ENCODE measurements around the gene C16orf96. TPM values are rescaled to one million over a fixed set of nuclear protein-coding genes. Genes with fewer than 3 reads are reported as not detected.

The C16orf96 gene
- polyA plus RNA-seq, 2 of the 4 experiments (the other 2 are of a cell fraction) = 0.01 to 0.03 TPM

- TF ChIP-seq CBX8 (IDR thresholded peaks at IDR 0.05) (no peak), KDM1A (IDR thresholded peaks at IDR 0.05; ENCODE audit: low read depth) (no peak), EHF (CRISPR knock-in tag; IDR thresholded peaks at IDR 0.05) (peak; percentile 93), BHLHE40 (IDR thresholded peaks at IDR 0.05; ENCODE audit: low read depth, low read length) (peak; percentile 70; the same call in 1 of the 2 replicates), HEYL (CRISPR knock-in tag; IDR thresholded peaks at IDR 0.05) (peak; percentile 84), JUNB (IDR thresholded peaks at IDR 0.05) (no peak)
- TF ChIP-seq, protein P1, sequence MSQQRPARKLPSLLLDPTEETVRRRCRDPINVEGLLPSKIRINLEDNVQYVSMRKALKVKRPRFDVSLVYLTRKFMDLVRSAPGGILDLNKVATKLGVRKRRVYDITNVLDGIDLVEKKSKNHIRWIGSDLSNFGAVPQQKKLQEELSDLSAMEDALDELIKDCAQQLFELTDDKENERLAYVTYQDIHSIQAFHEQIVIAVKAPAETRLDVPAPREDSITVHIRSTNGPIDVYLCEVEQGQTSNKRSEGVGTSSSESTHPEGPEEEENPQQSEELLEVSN (IDR thresholded peaks at IDR 0.05; ENCODE audit: borderline replicate concordance, low read depth) = peak; percentile 100
Measured at GRCh38 chr16:4538350-4539235, 17.5 kb upstream of the C16orf96 start, which contains the start of gene CDIP1 (continued).

GRCh38 chr16:4539716-4540284 is 16.3 kb upstream of the C16orf96 start:
- Histone ChIP-seq H3K4me3 (no peak overlapping the region), H3K27ac (no peak overlapping the region), H3K4me2 (no peak overlapping the region), H3K9me3 (peaks cover 17% of the 10 kb centered on the region), H3K4me1 (peaks cover 5% of the 10 kb centered on the region; the same call in 1 of the 3 replicates)
- ChIA-PET CTCF (interaction anchor here (1.5 to 20.0 kb wide), 4 partner anchors 10 to 84 kb away, joined by 5 to 301 read pairs (median 17); no protein-coding TSS in a partner anchor), POLR2A (interaction anchor here (0.6 kb wide), 1 partner anchor 9 kb away, joined by 3 read pairs; no protein-coding TSS in a partner anchor)
- TF ChIP-seq SMC3 (IDR thresholded peaks at IDR 0.05) (no peak), TFCP2L1 (CRISPR knock-in tag; IDR thresholded peaks at IDR 0.05) (no peak), POLR2AphosphoS2 (conservative IDR thresholded peaks at IDR 0.05; ENCODE audit: low read length) (no peak), CBX8 (IDR thresholded peaks at IDR 0.05) (no peak), CBX2 (IDR thresholded peaks at IDR 0.05; ENCODE audit: borderline replicate concordance, low read depth) (no peak), RCOR1 (IDR thresholded peaks at IDR 0.05; ENCODE audit: low read depth, low read length) (no peak), FOXS1 (CRISPR knock-in tag; IDR thresholded peaks at IDR 0.05) (no peak), HDAC2 (IDR thresholded peaks at IDR 0.05) (no peak), EP300 (IDR thresholded peaks at IDR 0.05) (no peak)
- TF ChIP-seq, protein P2, sequence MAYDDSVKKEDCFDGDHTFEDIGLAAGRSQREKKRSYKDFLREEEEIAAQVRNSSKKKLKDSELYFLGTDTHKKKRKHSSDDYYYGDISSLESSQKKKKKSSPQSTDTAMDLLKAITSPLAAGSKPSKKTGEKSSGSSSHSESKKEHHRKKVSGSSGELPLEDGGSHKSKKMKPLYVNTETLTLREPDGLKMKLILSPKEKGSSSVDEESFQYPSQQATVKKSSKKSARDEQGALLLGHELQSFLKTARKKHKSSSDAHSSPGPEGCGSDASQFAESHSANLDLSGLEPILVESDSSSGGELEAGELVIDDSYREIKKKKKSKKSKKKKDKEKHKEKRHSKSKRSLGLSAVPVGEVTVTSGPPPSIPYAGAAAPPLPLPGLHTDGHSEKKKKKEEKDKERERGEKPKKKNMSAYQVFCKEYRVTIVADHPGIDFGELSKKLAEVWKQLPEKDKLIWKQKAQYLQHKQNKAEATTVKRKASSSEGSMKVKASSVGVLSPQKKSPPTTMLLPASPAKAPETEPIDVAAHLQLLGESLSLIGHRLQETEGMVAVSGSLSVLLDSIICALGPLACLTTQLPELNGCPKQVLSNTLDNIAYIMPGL (CRISPR knock-in tag; IDR thresholded peaks at IDR 0.05; ENCODE audit: borderline replicate concordance) = no peak
- WGBS (ENCODE audit: missing lambda C conversion rate) = 100% methylated on average over 2 of the region's 2 CpGs
- ATAC-seq = no peak
- DNase-seq (ENCODE audit: low read depth in 1 of 2, low spot score in 1 of 2) = no peak
- no peak for FAIRE-seq

DNA sequence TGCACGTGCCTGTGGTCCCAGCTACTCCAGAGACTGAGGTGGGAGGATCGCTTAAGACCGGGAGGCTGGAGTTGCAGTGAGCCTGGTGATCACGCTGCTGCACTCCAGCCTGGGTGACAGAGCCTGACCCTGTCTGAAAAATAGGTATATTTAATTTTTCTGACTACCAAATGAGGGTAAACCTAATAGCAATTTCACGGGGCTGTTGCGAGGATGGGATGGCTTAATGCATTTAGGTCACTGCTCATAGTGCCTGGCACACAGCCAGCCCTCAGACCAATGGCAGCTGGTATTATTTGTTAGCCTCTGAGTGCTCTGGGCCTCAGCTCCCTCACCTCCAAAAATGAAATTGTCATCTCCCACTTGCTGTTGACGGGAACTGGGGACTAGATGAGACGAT is 11.7 kb upstream of the C16orf96 start:
- POLR2A ChIA-PET = no interaction called here
- FAIRE-seq = no peak
- CTCF ChIA-PET = interaction anchor here (1.3 to 20.0 kb wide), 3 partner anchors 12 to 41 kb away, joined by 3 to 301 read pairs (median 3); no protein-coding TSS in a partner anchor
- Histone ChIP-seq H3K4me2 (no peak overlapping the region), H3K9me3 (peaks cover 10% of the 10 kb centered on the region), H3K27ac (no peak overlapping the region), H3K4me3 (no peak overlapping the region), H3K4me1 (no peaks in the 10 kb centered on the region)
- no peak for TF ChIP-seq ZC3H11A (IDR thresholded peaks at IDR 0.05)
- no peak for TF ChIP-seq FOSL2 (IDR thresholded peaks at IDR 0.05)
- no peak for TF ChIP-seq FOSL2 (CRISPR knock-in tag; IDR thresholded peaks at IDR 0.05)
- TF ChIP-seq, protein P1 (IDR thresholded peaks at IDR 0.05; ENCODE audit: borderline replicate concordance, low read depth) = no peak
- TF ChIP-seq ZFP36 (IDR thresholded peaks at IDR 0.05; ENCODE audit: borderline replicate concordance, partially characterized antibody) = no peak
- TF ChIP-seq KDM5A (IDR thresholded peaks at IDR 0.05) = no peak
- TF ChIP-seq CEBPB (IDR thresholded peaks at IDR 0.05) = no peak
- TF ChIP-seq MAFK (IDR thresholded peaks at IDR 0.05; ENCODE audit: partially characterized antibody) = no peak
- TF ChIP-seq, protein P3, sequence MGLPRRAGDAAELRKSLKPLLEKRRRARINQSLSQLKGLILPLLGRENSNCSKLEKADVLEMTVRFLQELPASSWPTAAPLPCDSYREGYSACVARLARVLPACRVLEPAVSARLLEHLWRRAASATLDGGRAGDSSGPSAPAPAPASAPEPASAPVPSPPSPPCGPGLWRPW (IDR thresholded peaks at IDR 0.05) = no peak
- no peak for ATAC-seq
- WGBS (ENCODE audit: missing lambda C conversion rate) = 52% methylated on average over 8 of the region's 8 CpGs
- no peak for DNase-seq (ENCODE audit: low read depth in 1 of 2, low spot score in 1 of 2)

Data from A549 (cell line).